OCI-LY3 (cell line): ENCODE data around the gene ERP27.

Experiments used
- EZH2phosphoT487 ChIP-seq: fragments of 200-600 bp; shearing (Covaris generic); IDR thresholded peaks from 2 replicates; pipeline ENCODE4 v1.6.1; 2018; ENCODE audit warnings: antibody characterized with exemption, mixed run types, low read depth
- TF ChIP-seq, protein P1 (sequence below): fragments of 200-600, 300-600 bp; sonication (generic); IDR thresholded peaks from 2 replicates; pipeline ENCODE4 v1.5.1; 2014; ENCODE audit warnings: antibody characterized with exemption, low read length, low read depth

DNA sequence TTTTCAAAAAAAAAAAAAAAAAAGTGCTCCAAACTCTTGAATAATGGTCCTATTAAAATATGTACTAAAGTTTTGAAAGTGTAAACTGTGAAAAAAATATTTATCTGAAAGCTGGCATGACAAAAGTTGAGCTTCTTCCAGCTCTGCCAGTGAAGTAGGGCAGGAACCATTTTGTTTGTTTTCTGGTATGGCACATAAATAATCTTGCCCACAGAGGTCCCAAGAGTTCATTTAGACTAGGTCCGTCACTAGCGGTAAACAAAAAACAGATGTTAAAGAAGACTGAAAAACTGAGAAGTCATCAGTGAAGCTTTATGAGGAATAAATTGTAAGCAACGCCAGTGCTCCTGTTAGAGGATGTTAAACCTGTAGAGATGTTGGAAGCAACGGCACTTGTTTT is 7.0 kb downstream of the ERP27 start:
- TF ChIP-seq, protein P1, sequence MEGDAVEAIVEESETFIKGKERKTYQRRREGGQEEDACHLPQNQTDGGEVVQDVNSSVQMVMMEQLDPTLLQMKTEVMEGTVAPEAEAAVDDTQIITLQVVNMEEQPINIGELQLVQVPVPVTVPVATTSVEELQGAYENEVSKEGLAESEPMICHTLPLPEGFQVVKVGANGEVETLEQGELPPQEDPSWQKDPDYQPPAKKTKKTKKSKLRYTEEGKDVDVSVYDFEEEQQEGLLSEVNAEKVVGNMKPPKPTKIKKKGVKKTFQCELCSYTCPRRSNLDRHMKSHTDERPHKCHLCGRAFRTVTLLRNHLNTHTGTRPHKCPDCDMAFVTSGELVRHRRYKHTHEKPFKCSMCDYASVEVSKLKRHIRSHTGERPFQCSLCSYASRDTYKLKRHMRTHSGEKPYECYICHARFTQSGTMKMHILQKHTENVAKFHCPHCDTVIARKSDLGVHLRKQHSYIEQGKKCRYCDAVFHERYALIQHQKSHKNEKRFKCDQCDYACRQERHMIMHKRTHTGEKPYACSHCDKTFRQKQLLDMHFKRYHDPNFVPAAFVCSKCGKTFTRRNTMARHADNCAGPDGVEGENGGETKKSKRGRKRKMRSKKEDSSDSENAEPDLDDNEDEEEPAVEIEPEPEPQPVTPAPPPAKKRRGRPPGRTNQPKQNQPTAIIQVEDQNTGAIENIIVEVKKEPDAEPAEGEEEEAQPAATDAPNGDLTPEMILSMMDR: no peak
- TF ChIP-seq EZH2phosphoT487: no peak
